H1 (cell line): ENCODE results near the gene PTX3. TPM values are rescaled to one million over a fixed set of nuclear protein-coding genes. Genes with fewer than 3 reads are reported as not detected.

Source experiments
- ATF3 ChIP-seq: IDR thresholded peaks from 2 replicates; pipeline ENCODE4 v1.6.1; 2011; ENCODE audit warnings: low read depth, mild to moderate bottlenecking, low read length; ENCODE audit not compliant: insufficient read depth
- FOSL1 ChIP-seq: IDR thresholded peaks from 2 replicates; pipeline ENCODE4 v1.6.1; 2011; ENCODE audit warnings: mild to moderate bottlenecking, low read depth, low read length, moderate library complexity; ENCODE audit not compliant: insufficient read depth
- HDAC6 ChIP-seq: IDR thresholded peaks from one replicate; pipeline ENCODE4 v1.7.1; 2012; ENCODE audit warnings: low read depth, mild to moderate bottlenecking, inconsistent platforms, low read length, moderate library complexity
- JUN ChIP-seq: IDR thresholded peaks from 2 replicates; pipeline ENCODE4 v1.6.1; 2011; ENCODE audit warnings: low read depth, mild to moderate bottlenecking, improper control_type of control experiment, low read length
- RAD21 ChIP-seq, 2 experiments: IDR thresholded peaks in 1 of 2; conservative IDR thresholded peaks in 1 of 2; 2 replicates each; pipeline ENCODE4 v1.6.1; 2011; ENCODE audit warnings: low read depth in 2 of 2, low read length in 2 of 2, improper control_type of control experiment in 1 of 2, inconsistent platforms in 1 of 2, mild to moderate bottlenecking in 1 of 2, moderate library complexity in 1 of 2
- polyA plus RNA-seq, 7 experiments: library from polyadenylated mRNA; depleted of rRNA in 3 of 7; stranded (reverse) in 5 of 7; unstranded in 2 of 7; fragments of >200 nt in 5 of 7; fragments of 200-250 nt in 2 of 7; gene quantifications; 1 replicate in 5 of 7; 2 replicates in 1 of 7; 4 replicates in 1 of 7; pipeline versions ENCODE4 v1.2.1 to v1.2.3, GENCODE V29; 2011 to 2013; ENCODE audit warnings: missing spikeins in 2 of 7, mixed read lengths in 2 of 7
- total RNA-seq: library from RNA; stranded (reverse); fragmentation: NEBNext Ultra II Directional; extraction: Animal tissue kit (Norgen Biotek cat#: 25700); gene quantifications from 2 replicates; pipeline ENCODE4 v1.2.1, GENCODE V29; 2021
- TF ChIP-seq, protein P1 (sequence below), 3 experiments: IDR thresholded peaks; 1 replicate in 2 of 3; 2 replicates in 1 of 3; pipeline versions ENCODE4 v1.5.1 to v1.6.1; 2011; ENCODE audit warnings: low read length in 3 of 3, mild to moderate bottlenecking in 3 of 3, inconsistent platforms in 2 of 3, low read depth in 1 of 3, moderate library complexity in 1 of 3; ENCODE audit not compliant: insufficient read depth in 1 of 3; ENCODE audit errors: control extremely low read depth in 1 of 3

Gene PTX3
- total and polyA plus RNA-seq, 2 of the 8 experiments (the other 6 are each of a cell fraction or from before 2014, with no cell fraction given), result 1.2 to 1.7 TPM

DNA sequence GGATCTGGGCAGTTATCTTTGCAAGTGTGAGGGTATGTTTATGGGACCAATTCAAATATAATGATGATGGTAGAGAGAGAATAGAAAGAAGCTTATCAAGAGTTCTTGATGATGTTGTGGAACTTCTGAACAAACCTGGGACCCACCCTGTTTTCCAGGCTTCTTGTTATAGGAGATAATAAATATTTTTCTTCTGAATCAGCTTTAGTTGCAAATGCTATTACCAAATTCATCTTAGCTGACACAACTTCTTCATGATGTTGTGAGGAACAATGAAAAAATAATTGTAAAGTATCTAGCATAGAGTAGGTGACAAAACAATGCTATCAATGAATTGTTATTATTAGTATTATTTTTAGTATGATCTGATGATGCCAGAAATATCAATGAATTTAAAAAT, 43.5 kb upstream of the PTX3 start (continued):
- TF ChIP-seq, protein P1, sequence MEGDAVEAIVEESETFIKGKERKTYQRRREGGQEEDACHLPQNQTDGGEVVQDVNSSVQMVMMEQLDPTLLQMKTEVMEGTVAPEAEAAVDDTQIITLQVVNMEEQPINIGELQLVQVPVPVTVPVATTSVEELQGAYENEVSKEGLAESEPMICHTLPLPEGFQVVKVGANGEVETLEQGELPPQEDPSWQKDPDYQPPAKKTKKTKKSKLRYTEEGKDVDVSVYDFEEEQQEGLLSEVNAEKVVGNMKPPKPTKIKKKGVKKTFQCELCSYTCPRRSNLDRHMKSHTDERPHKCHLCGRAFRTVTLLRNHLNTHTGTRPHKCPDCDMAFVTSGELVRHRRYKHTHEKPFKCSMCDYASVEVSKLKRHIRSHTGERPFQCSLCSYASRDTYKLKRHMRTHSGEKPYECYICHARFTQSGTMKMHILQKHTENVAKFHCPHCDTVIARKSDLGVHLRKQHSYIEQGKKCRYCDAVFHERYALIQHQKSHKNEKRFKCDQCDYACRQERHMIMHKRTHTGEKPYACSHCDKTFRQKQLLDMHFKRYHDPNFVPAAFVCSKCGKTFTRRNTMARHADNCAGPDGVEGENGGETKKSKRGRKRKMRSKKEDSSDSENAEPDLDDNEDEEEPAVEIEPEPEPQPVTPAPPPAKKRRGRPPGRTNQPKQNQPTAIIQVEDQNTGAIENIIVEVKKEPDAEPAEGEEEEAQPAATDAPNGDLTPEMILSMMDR (IDR thresholded peaks at IDR 0.05; ENCODE audit: control extremely low read depth in 1 of 3, insufficient read depth in 1 of 3, low read depth in 1 of 3, low read length in 3 of 3), result no peak
- TF ChIP-seq JUN (no peak), FOSL1 (no peak), ATF3 (no peak), RAD21 (IDR thresholded peaks at IDR 0.05 in 1 of 2, conservative IDR thresholded peaks at IDR 0.05 in 1 of 2; ENCODE audit: low read depth in 2 of 2, low read length in 2 of 2) (no peak), HDAC6 (no peak)
